Measurements from ENCODE around the gene GPR158. TPM values are rescaled to one million over a fixed set of nuclear protein-coding genes. Genes with fewer than 3 reads are reported as not detected.

GPR158 gene
- total RNA-seq, 1 experiment from 2014 or later, result 0.24 TPM

DNA sequence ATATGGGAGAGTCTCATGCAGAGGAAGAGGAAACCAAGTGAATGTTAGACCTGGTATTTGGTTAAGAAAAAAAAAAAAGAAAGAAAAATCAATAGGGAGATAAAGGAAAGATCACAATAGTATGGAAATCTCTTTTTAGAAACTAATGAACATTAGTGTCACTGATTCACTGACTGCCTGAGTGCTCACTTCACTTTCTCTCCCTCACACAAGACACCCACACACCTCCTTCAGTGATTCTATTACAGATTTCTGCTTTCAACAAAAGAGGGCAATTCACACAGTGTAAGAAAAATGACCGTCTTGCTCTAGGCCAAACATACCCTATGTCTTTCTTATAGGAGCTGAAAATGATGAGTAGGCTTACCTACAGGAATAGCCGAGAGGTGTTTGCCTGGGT lies 6.0 kb downstream of the GPR158 start:
- Histone ChIP-seq H3K4ac (ENCODE audit: low read depth, low read length) (no peak overlapping the region), H3K79me1 (ENCODE audit: insufficient read depth, low read depth, low read length, poor library complexity, severe bottlenecking) (no peaks in the 10 kb centered on the region), H2BK12ac (ENCODE audit: insufficient read length, low read depth, low read length) (no peak overlapping the region), H3K27ac (ENCODE audit: insufficient read length, low read depth, low read length) (no peak overlapping the region), H2BK15ac (ENCODE audit: low read depth, low read length) (no peak overlapping the region), H3K9me3 (ENCODE audit: control insufficient read depth, low read depth, low read length) (no peaks in the 10 kb centered on the region), H3K9ac (ENCODE audit: extremely low read depth, insufficient read length, low read length) (no peak overlapping the region), H3K79me2 (ENCODE audit: insufficient read depth, low read length) (no peaks in the 10 kb centered on the region), H3K18ac (ENCODE audit: insufficient read length, low read depth, low read length) (no peak overlapping the region), H3K23ac (ENCODE audit: insufficient read length, low read depth, low read length) (no peak overlapping the region), H3K4me1 (ENCODE audit: insufficient read depth, low read length) (no peaks in the 10 kb centered on the region), H3K14ac (ENCODE audit: insufficient read depth, low read length) (no peak overlapping the region), H4K91ac (ENCODE audit: insufficient read length, low read depth, low read length) (no peak overlapping the region), H2BK120ac (ENCODE audit: low read depth, low read length, poor library complexity, severe bottlenecking) (no peak overlapping the region), H4K8ac (replicated peaks; ENCODE audit: insufficient read length, low read depth, low read length) (no peak overlapping the region), H3T11ph (ENCODE audit: low read length) (no peak overlapping the region), H2BK5ac (ENCODE audit: insufficient read length, low read length) (no peak overlapping the region), H3K56ac (ENCODE audit: insufficient read length, low read depth, low read length) (no peak overlapping the region), H3K23me2 (ENCODE audit: insufficient read length, low read depth, low read length, poor library complexity, severe bottlenecking) (peaks cover 8% of the 10 kb centered on the region), H2AFZ (ENCODE audit: low read length) (no peak overlapping the region), H2BK20ac (ENCODE audit: low read depth, low read length, poor library complexity, severe bottlenecking) (no peak overlapping the region), H2AK5ac (ENCODE audit: insufficient read length, low read length) (no peak overlapping the region), H4K5ac (ENCODE audit: insufficient read length, low read depth, low read length) (no peak overlapping the region), H3K27me3 (ENCODE audit: insufficient read depth, low read length) (peaks cover 2% of the 10 kb centered on the region; the same call in 1 of the 2 replicates), H4K20me1 (ENCODE audit: control insufficient read depth, insufficient read depth, insufficient read length) (no peaks in the 10 kb centered on the region), H3K4me2 (ENCODE audit: insufficient read depth, insufficient read length, low read length) (no peak overlapping the region)
- Mint-ChIP-seq H3K9me3 (no peaks in the 10 kb centered on the region), H3K4me1 (peaks cover 7% of the 10 kb centered on the region in 2 experiments), H3K27ac (no peak overlapping the region), H3K27me3 (ENCODE audit: low read depth) (peaks cover 28% of the 10 kb centered on the region), H3K36me3 (ENCODE audit: insufficient read depth in 1 of 3, low read depth in 3 of 3) (no peaks in the 10 kb centered on the region; a peak in 1 of 7 replicates), H3K4me3 (no peak overlapping the region)
- TF ChIP-seq, protein P1, sequence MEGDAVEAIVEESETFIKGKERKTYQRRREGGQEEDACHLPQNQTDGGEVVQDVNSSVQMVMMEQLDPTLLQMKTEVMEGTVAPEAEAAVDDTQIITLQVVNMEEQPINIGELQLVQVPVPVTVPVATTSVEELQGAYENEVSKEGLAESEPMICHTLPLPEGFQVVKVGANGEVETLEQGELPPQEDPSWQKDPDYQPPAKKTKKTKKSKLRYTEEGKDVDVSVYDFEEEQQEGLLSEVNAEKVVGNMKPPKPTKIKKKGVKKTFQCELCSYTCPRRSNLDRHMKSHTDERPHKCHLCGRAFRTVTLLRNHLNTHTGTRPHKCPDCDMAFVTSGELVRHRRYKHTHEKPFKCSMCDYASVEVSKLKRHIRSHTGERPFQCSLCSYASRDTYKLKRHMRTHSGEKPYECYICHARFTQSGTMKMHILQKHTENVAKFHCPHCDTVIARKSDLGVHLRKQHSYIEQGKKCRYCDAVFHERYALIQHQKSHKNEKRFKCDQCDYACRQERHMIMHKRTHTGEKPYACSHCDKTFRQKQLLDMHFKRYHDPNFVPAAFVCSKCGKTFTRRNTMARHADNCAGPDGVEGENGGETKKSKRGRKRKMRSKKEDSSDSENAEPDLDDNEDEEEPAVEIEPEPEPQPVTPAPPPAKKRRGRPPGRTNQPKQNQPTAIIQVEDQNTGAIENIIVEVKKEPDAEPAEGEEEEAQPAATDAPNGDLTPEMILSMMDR (conservative IDR thresholded peaks at IDR 0.05), result no peak
- WGBS (ENCODE audit: extremely low coverage, insufficient read length, low lambda C conversion rate), result no CpG with 5 or more reads among the region's 2 CpGs
- DNase-seq, result no peak
